HG03108 (cell line): ENCODE results near the gene ABO.
"Not testable (repeated sequence)": the region's sequence is repeated elsewhere in the genome, so short reads cannot be mapped to it uniquely, and the experiment has no call there.

ENCODE experiments used
- ATAC-seq: cut with Tn5 transposase; IDR thresholded peaks from one replicate; pipeline ENCODE4 v1.9.1; 2021; ENCODE audit warnings: moderate library complexity; ENCODE audit not compliant: unreplicated experiment

Gene ABO

DNA sequence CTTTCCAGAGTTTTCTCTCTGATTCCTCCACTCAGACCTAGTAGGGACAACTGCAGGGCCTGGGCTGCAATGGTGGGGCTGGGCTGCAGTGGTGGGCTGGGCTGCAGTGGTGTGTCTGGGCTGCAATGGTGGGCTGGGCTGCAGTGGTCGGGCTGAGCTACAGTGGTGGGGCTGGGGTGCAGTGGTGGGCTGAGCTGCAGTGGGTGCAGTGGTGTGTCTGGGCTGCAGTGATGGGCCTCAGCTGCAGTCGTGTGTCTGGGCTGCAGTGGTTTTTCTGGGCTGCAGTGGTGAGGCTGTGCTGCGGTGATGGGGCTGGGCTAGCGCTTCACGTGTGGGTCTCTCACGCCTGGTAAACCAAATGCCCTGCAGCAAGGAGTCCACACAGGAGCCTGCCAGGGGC is 27.4 kb downstream of the ABO start:
- ATAC-seq = no peak

DNA sequence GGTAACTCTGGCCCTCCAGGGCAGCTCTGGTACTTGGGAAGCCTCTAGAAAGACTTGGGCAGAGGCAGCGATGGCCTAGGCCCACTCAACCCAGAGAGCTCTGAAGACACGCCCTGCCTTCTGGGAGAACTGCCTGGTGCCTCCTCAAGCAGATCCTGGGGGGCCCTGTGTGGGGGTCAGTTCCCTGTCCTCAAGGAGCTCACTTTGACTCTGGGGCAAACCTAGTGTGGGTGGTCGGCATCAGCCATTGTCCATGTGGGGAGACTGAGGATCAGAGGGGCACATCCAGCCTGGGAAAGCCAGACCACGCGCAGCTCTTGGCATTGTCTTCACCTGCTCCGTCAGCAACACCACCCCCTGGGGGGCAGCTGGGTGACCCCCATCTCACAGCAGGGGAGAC is 28.0 kb downstream of the ABO start:
- no peak for ATAC-seq

DNA sequence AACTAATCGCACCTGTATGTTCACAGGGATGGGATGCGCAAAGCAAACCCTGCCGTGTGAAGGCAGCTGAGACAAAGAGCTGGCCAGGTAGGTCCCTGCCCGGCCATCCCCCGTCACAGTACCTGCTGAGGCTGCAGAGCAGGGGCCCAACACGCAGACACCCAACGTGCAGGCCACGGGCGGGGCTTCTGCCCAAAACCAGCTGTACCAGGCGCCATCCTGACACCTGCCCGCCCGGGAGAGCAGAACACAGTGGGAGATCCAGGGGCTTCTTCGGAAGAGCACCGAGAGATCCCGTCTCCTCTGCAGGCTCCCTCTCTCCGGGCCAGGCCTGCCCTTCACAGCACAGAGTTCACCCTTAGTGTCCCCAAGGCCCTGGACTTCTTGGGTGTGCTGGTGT is 28.4 kb downstream of the ABO start:
- ATAC-seq = no peak

DNA sequence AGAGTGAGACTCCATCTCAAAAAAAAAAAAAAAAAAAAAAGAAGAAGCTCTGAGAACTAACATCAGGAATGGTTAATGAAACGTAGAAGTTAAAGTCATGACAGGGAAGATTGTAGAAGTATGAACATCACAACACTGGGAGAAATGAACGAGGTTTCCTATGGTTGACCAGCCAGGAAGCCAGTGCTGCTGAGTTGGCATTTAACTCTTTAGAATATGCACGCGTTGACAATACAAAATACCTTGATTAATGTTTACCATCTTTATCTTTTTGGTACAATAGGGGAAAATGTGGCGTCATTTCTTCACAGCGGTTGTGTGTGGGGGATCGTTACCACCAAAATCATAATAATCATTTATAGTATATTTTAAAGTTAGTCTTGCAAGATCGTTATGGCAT is 32.0 kb downstream of the ABO start:
- ATAC-seq = no peak

DNA sequence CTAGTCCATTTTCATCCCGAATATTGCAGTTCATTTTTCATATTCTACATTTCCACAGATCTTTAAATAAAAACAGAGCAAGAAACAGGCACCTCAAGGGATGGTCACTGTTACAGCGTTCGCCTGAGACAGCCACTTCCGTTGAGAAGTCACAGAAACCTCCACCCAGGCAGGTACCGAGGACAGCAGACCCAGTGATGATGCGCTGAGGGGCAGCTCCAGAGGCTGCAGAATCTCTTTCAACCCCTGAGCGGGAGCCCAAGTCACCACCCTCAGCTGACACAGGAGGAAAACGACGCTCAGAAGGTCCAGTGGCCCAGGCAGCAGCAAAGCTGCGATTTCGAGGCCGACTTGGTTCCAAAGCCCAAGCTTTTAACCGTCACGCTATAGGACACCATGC is 32.8 kb downstream of the ABO start:
- ATAC-seq = no peak

DNA sequence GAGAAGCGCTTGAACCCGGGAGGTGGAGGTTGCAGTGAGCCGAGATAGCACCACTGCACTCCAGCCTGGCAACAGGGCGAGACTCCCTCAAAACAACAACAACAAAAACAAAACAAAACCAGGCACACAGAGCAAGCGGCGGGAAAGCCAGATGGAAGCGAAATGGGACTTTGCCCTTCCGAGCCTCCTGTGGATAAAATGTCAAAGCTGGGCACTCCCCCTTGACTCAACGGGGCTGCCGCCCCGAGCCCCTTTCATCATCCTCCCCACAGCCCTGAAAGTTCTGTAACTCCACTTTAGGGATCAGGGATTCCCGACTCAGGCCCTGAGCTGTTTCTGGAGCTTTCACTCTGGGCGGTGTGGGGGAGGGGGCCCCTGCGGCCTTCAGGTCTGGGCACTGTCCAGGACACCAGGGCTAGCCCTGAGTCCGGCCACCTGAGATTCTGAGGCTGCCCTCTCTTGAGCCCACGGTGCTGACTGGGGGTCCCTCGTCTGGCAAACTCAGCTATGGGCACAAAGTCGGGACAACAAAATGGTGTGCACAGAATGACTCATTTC is 35.4 kb downstream of the ABO start:
- ATAC-seq = no peak

DNA sequence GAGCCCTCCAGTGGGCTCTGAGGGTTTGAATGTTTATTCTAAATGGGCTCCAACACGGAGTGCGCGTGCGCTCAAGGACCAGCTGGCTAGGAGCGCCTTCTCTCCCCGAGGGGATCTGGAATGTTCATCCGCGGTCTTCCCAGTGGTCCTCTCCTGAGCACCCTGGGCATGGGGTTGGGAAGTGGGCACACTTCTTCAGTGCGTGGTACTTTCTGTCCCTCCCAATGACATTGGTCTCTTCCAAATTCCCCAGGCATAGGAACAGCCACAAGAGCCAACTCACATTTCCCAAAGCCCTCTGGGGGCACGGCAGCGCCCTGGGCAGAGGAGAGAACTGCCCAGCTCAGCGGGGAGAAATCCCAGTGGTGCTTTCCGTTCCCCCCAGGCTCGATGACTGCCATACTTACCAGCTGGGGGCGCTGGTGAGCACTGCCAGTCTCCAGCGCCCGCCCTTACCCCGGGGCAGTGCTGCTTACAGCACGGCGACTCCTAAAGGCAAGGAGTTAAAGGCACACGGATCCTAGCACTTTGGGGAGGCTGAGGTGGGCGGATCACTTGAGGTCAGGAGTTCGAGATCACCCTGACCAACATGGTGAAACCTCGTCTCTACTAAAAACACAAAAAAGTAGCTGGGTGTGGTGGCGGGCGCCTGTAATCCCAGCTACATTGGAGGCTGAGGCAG is 36.0 kb downstream of the ABO start:
- ATAC-seq = no peak

DNA sequence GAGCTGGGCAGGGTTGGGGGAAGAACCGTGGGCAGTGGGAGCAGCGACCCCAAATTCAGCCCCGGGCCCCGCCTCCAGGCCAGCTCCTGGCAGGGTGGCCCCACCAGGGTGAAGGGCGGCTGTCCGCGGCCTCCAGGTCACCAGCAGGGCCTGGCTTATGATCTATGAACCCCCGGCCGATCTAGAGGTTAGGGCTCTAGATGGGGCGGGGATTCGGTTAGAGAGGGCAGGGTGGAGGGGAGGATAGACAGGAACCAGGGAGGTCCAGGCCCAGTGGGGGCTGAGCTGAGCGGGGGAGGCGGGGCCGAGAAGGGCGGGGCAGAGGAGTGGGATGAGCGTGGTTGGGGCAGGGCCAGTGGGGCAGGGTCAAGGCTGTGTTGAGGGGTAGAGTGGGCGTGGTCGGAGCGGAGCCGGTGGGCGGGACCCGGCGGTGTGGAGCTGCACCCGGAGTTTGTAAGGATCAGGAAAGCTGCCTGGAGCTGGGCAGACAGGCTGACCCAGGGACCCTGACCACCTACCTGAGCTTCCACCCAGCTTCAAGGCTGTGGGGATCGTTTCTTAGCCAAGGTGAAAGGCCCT is 36.6 kb downstream of the ABO start:
- no peak for ATAC-seq

DNA sequence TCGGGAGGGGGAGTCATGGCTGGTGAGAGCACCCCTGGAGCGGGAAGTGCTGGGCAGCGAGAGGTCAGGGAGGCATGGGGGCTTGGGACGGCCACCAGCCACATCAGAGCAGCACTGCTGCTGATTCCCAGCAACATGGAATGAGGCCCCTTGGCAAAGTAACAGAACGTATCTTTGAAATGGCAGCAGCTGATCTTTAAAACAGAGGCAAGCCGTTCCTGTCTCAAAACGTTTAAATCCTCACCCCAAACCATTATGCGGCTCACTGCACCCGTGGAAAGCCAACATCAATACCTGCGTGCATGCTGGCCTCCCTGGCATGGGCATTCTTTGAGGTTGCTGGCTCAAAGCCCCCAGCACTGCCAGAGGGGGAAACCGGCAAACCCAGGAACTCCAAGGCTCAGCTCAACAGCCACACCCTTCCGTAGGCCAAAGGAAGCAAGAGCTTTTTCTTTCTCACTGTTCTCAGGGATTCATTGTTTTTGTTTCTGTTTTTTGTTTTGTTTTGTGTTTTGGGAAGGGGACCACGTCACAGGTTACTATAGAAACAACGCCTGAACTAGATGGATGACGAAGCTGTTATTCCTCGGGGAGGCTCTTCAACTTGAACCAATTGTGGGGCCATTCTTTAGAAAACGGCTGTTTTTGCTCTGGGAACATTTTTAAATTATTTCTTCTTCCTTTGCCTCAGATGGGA is 37.8 kb downstream of the ABO start:
- ATAC-seq = no peak

DNA sequence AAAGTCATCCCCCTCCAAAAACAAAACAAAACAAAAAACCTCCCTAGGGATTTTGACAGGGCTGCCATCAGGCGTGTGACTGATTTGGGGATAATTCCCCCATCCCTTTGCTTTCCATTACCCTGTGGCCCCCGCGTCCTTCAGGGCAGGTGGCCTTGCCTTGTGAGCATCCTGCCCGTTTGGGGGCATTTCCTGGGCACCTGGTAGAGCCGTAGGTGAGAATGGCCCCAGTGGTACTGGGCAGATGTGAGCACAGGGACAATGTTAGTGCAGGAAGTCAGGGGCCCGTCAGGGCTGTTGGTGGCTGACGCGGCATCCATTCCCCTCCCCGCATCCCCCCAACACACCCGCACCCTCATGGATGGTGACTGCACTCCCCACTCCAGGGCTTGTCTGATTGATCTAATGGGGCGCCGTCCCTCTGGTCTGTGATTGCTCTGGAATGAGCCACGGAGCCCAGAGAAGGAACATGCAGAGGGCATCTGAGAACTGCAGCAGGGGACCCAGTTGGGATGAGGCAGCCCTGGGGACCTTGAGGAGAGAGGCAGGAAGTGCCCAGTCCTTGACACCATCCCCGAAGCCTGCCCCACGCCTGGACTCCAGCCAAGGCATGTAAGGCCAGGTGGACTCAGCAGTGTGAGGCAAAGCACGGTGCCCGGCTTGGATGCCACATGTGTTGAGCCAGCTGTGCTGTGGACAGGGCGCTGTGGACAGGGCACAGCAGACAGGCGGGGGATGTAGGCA is 38.5 kb downstream of the ABO start:
- not testable (repeated sequence) for ATAC-seq

DNA sequence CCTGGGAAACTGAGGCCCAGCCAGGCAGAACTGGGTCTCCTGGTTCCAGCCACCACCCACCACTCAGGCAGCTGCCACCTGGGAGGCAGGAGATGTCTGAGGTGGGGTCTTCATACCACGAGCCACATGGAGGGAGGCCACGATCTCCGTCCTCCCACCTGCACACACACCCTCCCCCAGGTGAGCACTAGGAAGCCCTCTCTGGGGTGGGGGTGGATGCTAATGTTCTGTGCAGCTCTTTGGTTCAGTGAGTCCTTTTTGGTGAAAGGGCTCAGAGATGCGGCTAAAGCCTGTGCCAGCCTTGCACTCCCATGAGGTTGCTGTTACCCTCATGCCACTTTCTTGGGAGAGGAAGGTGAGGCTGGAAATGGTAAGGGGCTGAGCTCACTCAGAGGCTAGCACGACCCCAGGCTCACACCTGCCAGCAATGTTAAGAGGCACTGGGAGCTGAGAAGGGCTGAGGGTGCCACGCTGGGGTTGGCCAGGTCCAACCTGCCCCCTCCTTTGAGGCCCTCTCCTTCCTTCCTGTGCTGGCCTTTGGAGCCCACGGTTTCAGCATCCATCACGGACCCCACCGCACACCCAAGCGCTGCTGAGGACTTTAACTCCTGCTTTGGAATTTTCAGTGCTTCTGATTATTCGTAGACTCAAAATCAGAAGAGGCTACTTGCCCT is 39.3 kb downstream of the ABO start:
- no peak for ATAC-seq

DNA sequence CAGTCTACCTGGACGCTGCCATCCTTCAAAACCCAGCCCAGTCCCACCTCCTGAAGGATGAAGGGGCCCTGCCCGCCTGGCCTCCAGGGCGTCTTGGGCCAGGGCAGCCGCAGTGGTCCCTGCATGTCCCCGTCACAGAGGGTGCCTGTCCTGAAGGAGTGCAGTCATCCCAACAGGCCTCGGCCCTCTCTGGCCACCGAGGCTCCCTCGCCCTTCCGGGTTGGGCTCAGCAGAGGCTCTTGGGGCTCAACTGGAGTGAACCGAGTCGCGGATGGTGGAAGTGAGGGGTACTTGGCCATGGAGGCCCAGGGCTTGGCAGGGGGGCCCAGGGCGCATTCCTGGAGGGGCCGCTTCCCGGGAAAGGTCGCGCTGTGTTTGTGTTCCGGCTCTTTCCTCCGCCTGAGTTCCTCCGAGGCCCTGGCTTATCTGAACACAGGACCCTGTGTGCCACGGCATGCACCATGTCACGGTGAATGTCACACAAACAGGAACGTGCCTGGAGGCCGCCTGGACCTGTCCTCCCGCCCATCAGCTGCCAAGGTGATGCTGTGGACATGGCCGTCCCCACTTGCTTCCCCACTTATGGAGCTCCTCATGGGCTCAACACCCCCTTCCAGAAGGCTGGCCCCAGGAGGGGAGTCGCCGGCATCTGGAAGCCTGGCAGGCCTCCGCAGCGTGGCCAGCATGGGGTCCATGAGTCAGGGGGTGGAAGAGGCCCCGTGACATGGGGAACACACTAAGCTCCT is 40.3 kb downstream of the ABO start:
- no peak for ATAC-seq

DNA sequence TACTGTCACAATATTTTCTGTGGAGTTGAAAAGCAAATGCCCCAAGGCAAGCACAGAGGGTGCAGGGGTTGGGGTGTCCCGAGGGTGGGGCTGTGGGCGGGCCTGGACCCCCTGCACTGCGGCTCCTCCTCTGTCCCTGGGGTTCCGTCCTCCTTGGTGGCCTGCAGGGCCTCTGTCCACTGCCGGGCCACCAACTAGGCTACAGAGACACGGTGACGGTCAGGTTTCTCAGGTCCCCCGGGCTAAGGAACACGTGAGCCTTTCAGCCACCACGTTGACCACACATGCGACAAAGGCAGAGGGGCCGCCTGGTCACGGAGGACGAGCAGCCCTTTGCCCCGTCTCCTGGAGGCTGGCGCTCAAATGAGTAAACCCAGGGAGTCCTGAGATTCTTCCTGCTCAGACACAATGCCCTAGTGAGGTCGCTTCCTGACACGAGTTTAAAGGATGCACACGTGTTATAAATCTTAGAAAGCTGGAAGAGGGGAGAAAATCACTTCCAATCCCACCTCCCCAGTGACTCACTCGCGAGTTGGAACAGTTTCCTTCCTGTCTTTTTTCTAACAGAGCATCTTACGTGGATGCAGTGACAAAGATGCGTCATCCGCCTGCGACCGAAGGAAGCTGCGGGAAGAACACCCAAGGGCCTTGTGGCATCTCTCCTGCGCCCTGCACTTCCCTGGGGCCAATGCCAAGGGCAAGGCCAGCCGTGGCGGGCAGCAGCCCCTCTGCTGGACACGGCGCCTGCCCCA is 41.1 kb downstream of the ABO start:
- ATAC-seq = no peak

DNA sequence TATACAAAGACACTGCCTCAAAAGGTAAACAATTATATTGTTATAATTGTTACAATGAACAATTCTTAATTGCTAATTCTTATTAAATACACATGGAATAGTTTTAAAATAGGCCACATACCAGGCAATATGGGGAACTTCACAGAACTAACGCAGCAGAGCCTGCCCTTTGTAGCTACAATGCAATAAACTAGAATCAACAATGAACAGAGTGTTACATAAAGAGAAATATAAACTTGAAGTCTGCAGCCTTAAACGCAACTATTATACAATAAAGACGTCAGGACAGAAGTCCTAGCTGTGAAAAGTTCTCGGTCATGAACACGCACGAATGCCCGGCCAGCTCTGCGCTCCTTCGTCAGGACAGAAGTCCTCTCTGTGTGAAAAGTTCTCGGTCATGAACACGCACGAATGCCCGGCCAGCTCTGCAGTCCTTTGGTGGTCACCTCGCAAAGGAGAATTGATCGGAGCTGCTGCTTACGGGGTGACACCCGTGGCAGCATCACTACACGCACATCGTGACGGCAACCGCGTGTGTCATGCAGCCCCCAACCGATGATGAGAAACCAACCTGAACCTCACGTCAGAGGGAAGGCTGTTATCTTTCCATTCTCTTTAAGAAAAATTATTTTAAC is 43.0 kb downstream of the ABO start:
- ATAC-seq = not testable (repeated sequence)

DNA sequence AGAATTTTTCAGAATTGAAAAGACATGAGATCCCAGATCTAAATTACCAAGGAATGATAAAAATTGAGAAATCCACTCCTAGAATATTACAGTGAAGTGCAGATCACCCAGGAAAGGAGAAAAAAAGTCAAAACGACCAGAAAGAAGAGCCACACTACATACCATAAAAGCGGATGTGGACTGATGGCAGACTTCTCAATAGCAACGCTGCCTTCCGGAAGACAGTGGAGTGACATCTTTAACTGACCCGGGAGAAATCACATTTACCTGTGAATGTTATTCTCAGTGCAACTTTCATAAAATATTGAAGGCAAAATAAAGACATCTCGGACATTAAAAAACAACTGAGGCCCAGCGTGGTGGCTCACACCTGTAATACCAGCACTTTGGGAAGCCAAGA is 44.5 kb downstream of the ABO start:
- ATAC-seq = not testable (repeated sequence)

DNA sequence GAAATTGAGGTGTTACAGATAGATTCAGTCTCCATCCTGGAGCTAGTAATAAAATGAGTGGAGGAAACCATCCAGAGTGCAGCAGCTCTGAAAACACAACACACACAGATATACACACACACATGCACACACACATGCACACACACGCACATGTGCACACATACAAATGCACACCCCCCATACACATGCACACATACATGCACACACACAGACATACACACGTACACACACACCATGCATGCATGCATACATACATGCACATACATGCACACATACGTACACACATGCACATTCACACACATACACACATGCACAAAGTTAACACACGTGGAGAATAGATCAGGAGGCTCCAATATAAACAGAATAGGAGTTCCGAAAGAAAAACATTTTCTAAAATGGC is 44.9 kb downstream of the ABO start:
- ATAC-seq = no peak

DNA sequence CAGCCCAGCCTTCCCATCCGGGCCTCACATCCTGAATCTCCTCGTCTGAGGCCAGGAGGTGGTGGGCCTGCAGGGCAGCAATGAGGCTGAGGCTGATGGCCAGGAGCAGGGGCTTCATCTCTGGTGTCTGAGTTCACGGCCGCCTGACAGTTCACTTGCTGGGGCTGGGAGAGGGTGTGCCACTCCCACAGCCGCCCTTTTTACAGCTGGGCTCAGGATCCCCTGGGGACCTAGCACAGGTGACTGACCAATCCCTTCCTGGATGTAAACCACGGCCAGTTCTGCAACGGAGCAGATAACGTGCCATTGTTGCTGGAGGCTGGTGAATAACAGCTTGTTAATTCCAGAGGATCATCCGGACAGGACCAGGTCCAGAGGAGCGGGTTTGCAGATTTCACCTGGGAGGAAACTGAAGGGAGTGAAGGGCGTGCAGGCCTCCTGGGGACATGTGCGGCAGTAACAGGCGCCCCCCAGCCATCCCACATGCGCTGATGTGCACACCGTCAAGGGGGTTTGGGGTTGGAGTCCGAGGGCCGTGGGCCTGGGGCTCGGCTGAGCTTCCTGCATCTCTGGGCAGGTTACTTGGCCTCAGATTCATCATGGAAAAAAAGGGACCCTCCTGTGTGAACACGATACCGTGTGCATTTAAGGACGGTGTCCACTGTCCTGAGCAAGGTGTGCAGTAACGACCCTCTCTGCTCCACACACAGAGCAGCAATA is 46.4 kb downstream of the ABO start:
- ATAC-seq = not testable (repeated sequence)

DNA sequence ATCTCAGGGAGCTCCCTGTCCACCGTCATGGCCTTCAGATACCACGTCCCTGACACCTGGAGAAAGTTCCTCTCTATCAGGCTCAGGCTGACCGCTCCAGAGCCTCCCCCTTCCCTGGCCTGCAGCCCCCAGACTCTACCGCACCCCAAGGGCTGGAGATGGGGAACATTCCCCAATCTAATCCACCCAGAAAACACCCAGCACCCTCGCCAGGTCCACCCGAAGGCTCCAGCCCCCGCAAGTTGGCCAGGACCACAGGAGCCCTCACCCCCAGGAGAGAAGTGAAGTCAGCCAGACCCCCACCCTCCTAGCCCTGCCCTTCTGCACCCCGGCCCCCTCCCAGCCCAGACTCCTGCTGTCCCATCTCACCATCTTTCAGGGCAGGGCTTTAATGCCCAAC is 47.0 kb downstream of the ABO start:
- not testable (repeated sequence) for ATAC-seq
